GM23338 (cell line): ENCODE data around the gene PEX12.
"Not testable (repeated sequence)": the region's sequence is repeated elsewhere in the genome, so short reads cannot be mapped to it uniquely, and the experiment has no call there.

Source experiments
- CREB1 ChIP-seq: fragments of 250-450 bp; sonication (Bioruptor Pico); IDR thresholded peaks from 2 replicates; pipeline ENCODE4 v1.5.0; 2020; ENCODE audit warnings: low read depth, mild to moderate bottlenecking, moderate library complexity
- EZH2 ChIP-seq: fragments of 200-600 bp; sonication (generic); IDR thresholded peaks from one replicate; pipeline ENCODE4 v1.8.0; 2017; ENCODE audit warnings: antibody characterized with exemption, mild to moderate bottlenecking, low read depth; ENCODE audit not compliant: unreplicated experiment
- EZH2phosphoT487 ChIP-seq: fragments of 200-600 bp; sonication (generic); IDR thresholded peaks from one replicate; pipeline ENCODE4 v1.8.1; 2018; ENCODE audit warnings: antibody characterized with exemption; ENCODE audit not compliant: unreplicated experiment
- ZNF114 ChIP-seq: fragments of 250-450 bp; sonication (Bioruptor Pico); IDR thresholded peaks from 2 replicates; pipeline ENCODE4 v1.5.0; 2020; ENCODE audit warnings: mild to moderate bottlenecking, moderate library complexity
- TF ChIP-seq, protein P1 (sequence below), 2 experiments: fragments of 200-600 bp in 1 of 2; sonication (generic) in 1 of 2; conservative IDR thresholded peaks; 2 replicates each; pipeline versions ENCODE4 v1.5.1 to v1.6.1; 2016 to 2017; ENCODE audit warnings: antibody characterized with exemption in 2 of 2, low read depth in 2 of 2, mild to moderate bottlenecking in 2 of 2, moderate library complexity in 1 of 2
- TF ChIP-seq, protein P2 (sequence below): IDR thresholded peaks from one replicate; pipeline ENCODE4 v1.6.1; 2018; ENCODE audit warnings: antibody characterized with exemption; ENCODE audit not compliant: unreplicated experiment

DNA sequence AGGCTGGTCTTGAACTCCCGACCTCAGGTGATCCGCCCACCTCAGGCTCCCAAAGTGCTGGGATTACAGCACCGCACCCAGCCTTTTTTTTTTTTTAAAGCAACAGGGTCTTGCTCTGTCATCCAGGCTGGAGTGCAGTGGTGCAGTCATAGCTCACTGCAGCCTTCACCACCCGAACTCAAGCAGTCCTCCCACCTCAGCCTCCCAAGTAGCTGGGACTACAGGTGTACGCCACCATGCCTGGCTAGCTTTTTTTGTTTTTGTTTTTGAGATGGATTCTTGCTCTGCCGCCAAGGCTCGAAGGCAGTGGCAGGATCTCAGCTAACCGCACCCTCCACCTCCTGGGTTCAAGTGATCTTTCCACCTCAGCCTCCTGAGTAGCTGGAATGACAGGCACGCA, 43.0 kb downstream of the PEX12 start:
- TF ChIP-seq, protein P1, sequence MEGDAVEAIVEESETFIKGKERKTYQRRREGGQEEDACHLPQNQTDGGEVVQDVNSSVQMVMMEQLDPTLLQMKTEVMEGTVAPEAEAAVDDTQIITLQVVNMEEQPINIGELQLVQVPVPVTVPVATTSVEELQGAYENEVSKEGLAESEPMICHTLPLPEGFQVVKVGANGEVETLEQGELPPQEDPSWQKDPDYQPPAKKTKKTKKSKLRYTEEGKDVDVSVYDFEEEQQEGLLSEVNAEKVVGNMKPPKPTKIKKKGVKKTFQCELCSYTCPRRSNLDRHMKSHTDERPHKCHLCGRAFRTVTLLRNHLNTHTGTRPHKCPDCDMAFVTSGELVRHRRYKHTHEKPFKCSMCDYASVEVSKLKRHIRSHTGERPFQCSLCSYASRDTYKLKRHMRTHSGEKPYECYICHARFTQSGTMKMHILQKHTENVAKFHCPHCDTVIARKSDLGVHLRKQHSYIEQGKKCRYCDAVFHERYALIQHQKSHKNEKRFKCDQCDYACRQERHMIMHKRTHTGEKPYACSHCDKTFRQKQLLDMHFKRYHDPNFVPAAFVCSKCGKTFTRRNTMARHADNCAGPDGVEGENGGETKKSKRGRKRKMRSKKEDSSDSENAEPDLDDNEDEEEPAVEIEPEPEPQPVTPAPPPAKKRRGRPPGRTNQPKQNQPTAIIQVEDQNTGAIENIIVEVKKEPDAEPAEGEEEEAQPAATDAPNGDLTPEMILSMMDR (conservative IDR thresholded peaks at IDR 0.05; ENCODE audit: low read depth in 2 of 2) = not testable (repeated sequence)
- not testable (repeated sequence) for TF ChIP-seq CREB1 (CRISPR knock-in tag); EZH2phosphoT487; EZH2; ZNF114 (CRISPR knock-in tag)
- TF ChIP-seq, protein P2, sequence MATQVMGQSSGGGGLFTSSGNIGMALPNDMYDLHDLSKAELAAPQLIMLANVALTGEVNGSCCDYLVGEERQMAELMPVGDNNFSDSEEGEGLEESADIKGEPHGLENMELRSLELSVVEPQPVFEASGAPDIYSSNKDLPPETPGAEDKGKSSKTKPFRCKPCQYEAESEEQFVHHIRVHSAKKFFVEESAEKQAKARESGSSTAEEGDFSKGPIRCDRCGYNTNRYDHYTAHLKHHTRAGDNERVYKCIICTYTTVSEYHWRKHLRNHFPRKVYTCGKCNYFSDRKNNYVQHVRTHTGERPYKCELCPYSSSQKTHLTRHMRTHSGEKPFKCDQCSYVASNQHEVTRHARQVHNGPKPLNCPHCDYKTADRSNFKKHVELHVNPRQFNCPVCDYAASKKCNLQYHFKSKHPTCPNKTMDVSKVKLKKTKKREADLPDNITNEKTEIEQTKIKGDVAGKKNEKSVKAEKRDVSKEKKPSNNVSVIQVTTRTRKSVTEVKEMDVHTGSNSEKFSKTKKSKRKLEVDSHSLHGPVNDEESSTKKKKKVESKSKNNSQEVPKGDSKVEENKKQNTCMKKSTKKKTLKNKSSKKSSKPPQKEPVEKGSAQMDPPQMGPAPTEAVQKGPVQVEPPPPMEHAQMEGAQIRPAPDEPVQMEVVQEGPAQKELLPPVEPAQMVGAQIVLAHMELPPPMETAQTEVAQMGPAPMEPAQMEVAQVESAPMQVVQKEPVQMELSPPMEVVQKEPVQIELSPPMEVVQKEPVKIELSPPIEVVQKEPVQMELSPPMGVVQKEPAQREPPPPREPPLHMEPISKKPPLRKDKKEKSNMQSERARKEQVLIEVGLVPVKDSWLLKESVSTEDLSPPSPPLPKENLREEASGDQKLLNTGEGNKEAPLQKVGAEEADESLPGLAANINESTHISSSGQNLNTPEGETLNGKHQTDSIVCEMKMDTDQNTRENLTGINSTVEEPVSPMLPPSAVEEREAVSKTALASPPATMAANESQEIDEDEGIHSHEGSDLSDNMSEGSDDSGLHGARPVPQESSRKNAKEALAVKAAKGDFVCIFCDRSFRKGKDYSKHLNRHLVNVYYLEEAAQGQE = not testable (repeated sequence)
